ENCODE data around the gene MYO18A.

The MYO18A gene

DNA sequence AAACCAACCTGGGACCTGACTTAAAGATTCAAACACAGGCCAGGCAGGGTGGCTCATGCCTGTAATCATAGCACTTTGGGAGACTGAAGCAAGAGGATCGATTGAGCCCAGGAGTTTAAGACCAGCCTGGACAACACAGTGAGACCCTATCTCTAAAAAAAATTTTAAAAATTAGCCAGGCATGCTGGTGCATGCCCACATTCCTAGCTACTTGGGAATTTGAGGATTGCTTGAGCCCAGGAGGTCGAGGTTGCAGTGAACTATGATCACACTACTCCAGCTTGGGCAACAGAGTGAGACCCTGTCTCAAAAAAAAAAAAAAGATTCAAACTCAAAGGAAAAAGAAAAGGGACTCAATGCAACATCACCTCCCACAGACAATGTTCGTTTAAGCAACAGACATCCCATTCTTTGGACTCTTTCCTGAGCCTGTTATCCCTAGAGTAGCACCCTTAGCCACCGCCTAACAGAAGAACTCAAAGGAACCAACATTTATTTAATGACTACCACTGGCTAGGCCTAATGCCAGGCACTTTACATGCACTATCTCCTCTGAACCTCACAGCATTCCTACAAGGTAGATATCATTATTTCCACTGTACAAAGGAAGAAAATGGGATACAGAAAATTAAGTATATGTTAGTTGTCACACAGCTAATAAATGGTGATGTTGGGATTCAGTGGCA is 12.7 kb downstream of the MYO18A start:
- DNase-seq (ENCODE audit: low read depth) = no peak

DNA sequence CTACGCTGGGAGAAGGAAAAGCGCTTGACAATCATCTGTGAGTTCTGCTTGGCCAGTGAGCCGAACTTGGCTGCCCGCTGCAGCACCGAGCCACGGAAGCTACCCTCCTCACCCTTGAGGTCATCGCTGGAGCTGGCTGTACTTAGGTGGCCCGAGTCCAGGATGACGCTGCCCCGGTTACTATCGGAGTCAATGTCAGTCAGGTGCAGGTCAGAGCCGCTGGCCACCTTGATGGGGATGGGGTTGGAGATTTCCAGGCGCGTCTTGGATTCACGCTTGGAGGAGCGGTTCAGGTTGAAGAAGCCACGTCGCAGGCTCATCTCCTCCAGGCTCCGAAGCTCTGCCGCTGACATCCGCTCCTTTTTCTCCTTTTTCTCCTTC is 13.7 kb downstream of the MYO18A start:
- DNase-seq (ENCODE audit: low read depth) = no peak

- no peak for DNase-seq (ENCODE audit: low read depth)
Observed at GRCh38 chr17:29165800-29166506, 14.2 kb downstream of the MYO18A start.

DNA sequence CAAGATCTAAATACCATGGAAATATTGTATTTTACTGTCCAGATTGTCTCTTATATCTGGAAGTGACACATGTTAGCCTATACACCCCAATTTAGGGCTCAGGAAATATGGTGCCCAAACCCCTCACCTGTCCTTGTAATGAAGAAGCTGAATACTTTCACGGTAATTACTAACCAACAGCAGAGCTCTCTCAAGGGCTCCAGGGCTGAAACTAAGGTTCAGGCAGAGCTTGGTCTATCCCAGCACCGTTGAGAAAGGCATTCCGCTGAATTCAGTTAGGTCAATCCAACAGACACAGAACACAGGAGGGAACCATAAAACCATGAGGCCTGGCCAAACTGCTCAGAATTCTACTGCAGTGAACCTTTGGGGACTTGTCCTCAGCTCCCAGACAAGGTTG is 14.9 kb downstream of the MYO18A start:
- no peak for DNase-seq (ENCODE audit: low read depth)

DNA sequence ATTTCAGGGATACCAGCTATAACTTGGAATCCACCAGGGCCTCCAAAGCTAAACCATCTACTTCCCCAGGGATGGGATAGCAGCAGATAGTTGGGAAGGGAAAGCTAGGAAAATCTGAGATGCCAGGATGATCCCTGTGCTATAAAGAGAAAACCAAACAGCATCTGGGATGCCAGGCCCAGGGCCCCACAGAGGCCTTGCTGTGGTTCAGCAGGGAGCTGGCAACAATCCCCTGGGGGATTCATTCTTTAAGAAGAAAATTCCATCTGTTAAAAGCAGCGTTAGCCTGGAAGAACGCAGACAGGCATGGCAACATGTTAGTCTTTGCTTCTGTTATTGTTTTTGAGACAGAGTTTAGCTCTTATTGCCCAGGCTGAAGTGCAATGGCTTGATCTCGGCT is 16.6 kb downstream of the MYO18A start:
- DNase-seq (ENCODE audit: low read depth) = no peak

DNA sequence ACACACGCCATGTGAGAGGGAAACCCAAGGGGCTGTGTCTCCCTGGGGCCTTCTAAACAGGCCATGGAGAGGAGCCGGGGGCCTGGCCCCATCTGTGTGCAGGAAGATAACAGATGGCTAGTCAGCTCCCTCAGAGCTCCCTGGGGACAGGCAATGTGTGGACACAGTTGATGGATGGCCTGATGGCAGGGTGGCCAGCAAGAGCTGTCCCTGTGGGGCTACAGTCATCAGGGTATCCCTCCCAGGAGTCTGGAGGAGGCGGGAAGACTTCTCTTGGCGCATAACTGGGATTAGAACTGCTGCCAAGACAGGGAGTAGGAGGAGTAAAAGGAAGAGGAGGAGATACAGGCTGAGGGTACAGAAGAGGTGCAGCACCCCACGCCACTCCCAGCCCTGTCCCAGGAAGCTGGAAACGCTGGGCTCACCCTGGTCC is 17.3 kb downstream of the MYO18A start:
- no peak for DNase-seq (ENCODE audit: low read depth)

DNA sequence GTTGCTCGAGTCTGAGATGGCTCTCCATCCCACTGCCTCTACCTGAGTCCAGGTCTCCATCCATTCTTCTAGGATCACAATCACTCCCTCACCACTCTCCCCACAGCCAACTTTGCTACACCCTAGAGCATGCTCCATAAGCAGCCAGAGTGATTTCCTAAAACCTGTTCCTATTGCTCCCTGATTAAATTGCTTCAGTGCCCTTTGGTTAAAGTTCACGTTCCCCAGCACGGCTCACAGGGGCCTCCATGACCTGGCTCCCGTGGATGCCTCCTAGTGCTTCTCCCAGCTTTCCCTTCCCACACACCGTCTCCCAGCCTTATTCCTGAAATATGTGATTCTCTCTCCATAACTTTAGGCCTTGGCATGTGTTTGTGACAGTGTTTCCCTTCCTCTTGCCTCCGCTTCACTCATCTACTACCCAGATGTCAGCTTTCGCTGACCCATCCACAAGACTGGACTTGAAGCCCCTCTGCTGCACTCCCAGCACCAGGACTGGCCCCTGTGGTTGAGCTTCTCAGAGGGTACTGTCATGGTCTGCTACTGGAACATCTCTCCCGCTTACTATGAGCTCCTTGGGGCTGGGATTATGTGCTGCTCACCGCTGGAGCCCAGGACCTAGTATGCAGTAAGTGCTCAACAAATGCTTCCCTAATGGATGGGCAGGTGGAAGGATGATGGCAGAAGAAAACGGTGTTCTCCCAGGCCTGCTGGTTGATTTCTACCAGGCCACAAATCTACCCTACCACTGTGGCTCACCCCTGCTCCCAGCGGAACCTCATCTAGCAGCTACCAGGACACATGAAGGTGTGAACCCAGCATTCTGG is 17.9 kb downstream of the MYO18A start:
- no peak for DNase-seq (ENCODE audit: low read depth)

- no peak for DNase-seq (ENCODE audit: low read depth)
Observed at GRCh38 chr17:29160253-29160652, 19.9 kb downstream of the MYO18A start.

- no peak for DNase-seq (ENCODE audit: low read depth)
Observed at GRCh38 chr17:29159306-29159860, 20.8 kb downstream of the MYO18A start.

- no peak for DNase-seq (ENCODE audit: low read depth)
Observed at GRCh38 chr17:29158488-29159275, 21.5 kb downstream of the MYO18A start.

DNA sequence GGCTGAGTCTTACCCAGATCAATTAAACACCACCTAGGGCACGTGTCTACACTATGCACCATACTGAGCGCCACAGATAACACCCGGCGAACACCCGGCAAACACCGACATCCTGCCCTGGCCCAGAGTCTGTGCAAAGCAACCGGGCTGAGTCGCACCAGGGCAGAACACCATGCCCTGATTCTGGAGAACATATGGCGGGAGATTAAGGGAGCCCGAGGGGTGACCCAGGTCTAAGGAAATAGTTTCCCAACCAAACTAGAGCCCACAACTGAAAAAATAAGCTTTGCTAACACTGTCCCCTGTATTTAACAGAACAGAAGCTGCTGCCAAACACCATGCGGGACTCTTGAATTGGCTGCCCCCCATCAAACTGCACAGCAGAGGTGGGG is 22.1 kb downstream of the MYO18A start:
- no peak for DNase-seq (ENCODE audit: low read depth)

- no peak for DNase-seq (ENCODE audit: low read depth)
Observed at GRCh38 chr17:29157310-29157709, 22.9 kb downstream of the MYO18A start.

- no peak for DNase-seq (ENCODE audit: low read depth)
Observed at GRCh38 chr17:29156781-29157180, 23.4 kb downstream of the MYO18A start.

DNA sequence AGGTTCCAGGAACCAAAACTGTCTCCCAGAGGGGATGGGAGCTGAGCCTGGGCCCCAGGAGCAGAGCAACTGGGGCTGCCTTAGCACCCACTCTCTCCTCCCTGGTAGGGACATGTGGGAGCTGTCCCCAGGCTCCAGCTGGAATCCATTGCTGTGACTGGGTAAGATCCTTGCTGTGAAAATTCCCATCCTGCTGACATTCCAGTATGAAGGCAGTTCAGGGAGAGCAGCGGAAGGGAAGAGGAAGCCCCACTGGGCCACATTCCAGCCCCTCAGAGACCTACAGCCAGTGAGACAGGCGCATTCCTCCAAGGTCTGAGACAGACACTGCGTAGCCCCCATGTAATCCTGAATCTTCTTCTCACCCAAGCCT is 24.2 kb downstream of the MYO18A start:
- DNase-seq (ENCODE audit: low read depth) = no peak

DNA sequence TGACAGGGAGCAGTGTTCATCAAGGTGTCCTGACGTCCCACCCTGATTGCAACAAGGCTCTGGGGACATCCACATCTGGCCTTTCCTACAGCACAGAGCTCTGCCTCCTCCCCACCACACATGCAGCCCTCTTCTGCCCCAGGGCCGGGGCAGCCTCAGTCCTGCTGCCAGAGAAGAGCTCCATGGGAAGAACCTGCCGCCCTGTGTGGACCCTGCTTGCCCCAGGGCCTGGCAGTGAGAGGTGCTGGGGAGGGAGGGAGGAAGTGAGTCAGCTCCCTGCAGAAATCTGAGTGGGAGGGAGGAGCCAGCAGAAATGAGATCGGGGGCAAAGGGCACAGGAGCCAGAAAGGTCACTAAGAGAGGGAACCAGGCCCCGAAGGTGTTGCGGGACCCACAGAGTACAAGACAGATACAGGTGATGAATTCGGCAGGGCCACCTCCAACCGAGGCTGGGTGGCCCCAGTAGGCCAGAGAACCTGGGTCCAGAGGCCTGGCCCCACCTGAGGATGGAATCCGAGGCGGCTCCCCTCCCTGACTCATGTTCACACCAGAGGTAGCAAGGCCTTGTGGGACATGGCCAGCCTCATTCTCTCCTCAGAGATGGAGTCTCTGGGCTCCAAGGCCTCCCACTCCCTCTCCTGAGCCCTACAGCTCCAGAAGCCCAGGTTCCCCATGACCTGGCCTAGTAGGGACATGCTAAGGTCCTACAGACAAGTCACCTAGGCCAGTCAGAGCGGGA is 24.8 kb downstream of the MYO18A start:
- DNase-seq (ENCODE audit: low read depth) = no peak

DNA sequence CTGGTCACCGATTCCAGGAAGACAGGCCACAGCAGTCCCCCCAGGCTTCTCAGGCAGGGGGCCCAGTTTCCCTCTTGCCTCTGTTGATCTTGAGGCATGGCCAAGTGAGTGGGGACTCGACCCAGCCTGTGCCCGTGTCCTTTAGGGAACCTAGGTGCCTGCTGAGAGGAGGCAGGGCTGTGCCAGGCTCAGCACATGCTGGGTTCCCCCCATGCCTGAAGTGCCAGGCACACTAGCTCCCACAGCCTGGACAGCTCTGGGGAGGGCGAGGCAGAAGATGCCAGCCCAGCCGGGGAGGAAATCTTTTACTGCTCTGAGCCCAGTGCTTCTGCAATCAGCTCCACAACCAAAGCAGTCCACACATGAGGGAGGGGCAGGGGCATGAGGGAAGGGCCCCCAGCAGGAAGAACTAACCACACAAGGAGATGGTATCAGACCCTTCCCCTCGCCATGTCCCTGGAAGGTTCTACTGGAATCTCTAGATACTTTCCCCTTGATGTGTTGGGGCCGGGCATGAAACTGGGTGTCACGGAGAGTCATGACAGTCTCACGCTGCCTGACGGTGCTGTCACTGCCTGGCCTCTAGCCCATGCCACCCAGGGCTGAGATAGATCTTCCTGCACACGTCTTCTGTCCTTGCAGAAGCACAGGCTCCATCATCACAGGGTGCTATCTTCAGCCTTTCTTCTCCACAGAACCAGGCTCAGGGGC is 25.5 kb downstream of the MYO18A start:
- DNase-seq (ENCODE audit: low read depth) = no peak

DNA sequence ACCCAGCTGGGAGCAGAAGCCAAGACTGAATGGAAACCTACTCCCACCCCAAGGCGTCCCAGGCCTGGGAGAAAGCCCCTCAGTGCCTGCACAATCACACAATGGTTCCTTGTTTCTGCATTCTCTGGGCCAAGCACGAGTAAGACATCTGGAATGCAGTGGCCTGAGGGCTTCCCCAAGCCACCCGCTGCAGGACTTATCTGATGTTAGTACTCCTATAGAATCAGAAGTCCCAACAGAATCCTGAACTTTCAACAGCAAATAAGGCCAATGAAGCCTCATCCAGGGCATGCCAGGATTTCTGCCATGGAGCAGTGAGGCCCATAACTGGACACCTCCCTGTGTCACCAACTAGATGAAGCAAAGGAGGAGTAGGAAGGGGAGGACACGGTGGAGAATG is 28.6 kb downstream of the MYO18A start:
- no peak for DNase-seq (ENCODE audit: low read depth)

- no peak for DNase-seq (ENCODE audit: low read depth)
Observed at GRCh38 chr17:29150161-29150560, 30.0 kb downstream of the MYO18A start.

- DNase-seq (ENCODE audit: low read depth) = no peak
Observed at GRCh38 chr17:29149431-29150064, 30.6 kb downstream of the MYO18A start.

DNA sequence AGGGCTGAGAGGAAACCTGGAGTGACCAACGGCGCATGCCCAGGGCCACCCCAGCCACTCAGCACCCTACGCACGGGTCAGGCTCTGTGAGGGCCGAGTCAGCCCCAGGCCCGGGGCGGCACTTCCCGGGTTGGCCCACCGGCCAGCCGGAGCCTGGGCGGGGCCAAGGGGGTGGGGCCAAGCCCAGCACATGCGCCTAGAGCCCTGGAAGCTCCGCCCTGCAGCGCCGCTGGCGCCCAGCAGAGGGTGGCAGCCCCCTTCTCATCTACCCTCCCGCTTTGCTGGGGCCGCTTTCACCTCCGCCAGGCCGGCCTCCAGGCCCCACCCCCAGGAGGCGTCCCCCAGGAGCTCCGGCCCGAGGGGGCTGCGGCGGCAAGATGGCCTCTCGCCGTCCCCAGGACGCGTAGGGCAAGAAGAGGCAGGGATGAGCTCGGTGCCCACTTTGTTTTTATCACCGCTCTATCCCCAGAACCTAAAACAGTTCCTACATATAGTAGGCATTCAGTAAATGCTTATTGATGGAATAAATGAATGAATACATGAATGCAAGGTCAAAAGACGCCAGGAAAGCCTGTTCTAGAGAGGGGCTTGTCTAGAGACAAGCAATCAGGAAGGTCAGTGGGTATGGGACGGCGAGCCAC is 31.3 kb downstream of the MYO18A start:
- no peak for DNase-seq (ENCODE audit: low read depth)

All from non-pigmented ciliary epithelial cell (primary cell).